Heart left ventricle (tissue), 16 donors: ENCODE measurements around the gene GPC2. TPM values are rescaled to one million over a fixed set of nuclear protein-coding genes. Genes with fewer than 3 reads are reported as not detected.

Experiments
- ATAC-seq, 4 donors: fragments of 200-7000 bp; cut with Tn5 transposase; one replicate each; pipeline ENCODE4 v1.9.1; 2020 to 2022; ENCODE audit warnings: moderate library complexity in 4 of 4, mild to moderate bottlenecking in 3 of 4, moderate number of reproducible peaks in 1 of 4
- DNase-seq, 5 donors: peaks; one replicate each; pipeline ENCODE4 v3.0.0-alpha.2; 2020
- H3K27ac ChIP-seq, 12 donors: fragments of 200-600 bp; sonication (generic) in 4 of 12; one replicate each; pipeline versions ENCODE4 v1.5.0 to v1.8.0; 2016 to 2022; ENCODE audit warnings: mild to moderate bottlenecking in 2 of 12
- H3K27me3 ChIP-seq, 9 donors: fragments of 200-600 bp; sonication (generic) in 2 of 9; one replicate each; pipeline versions ENCODE4 v1.5.1 to v1.8.0; 2016 to 2022; ENCODE audit warnings: mild to moderate bottlenecking in 3 of 9
- H3K36me3 ChIP-seq, 9 donors: fragments of 200-600 bp; sonication (generic) in 2 of 9; one replicate each; pipeline versions ENCODE4 v1.5.0 to v1.8.0; 2018 to 2022; ENCODE audit warnings: mild to moderate bottlenecking in 2 of 9
- H3K4me1 ChIP-seq, 12 donors: fragments of 200-600 bp; sonication (generic) in 4 of 12; one replicate each; pipeline versions ENCODE4 v1.5.0 to v1.8.0; 2016 to 2022; ENCODE audit warnings: mild to moderate bottlenecking in 3 of 12
- H3K4me3 ChIP-seq, 12 donors: fragments of 200-600 bp; sonication (generic) in 4 of 12; one replicate each; pipeline versions ENCODE4 v1.5.0 to v1.8.0; 2017 to 2022; ENCODE audit warnings: mild to moderate bottlenecking in 9 of 12, moderate library complexity in 4 of 12
- H3K9me3 ChIP-seq, 12 donors: fragments of 200-600 bp; sonication (generic) in 4 of 12; one replicate each; pipeline versions ENCODE4 v1.5.0 to v1.8.0; 2016 to 2022; ENCODE audit warnings: mild to moderate bottlenecking in 1 of 12
- CTCF ChIP-seq, 12 donors: fragments of 200-600 bp; sonication (generic) in 4 of 12; IDR thresholded peaks; one replicate each; pipeline versions ENCODE4 v1.5.0 to v1.8.0; 2018 to 2022; ENCODE audit warnings: antibody characterized with exemption in 12 of 12, mild to moderate bottlenecking in 5 of 12
- POLR2A ChIP-seq, 2 donors: fragments of 450-650 bp; IDR thresholded peaks; one replicate each; pipeline ENCODE4 v1.6.1; 2017; ENCODE audit warnings: antibody characterized with exemption in 2 of 2, mild to moderate bottlenecking in 2 of 2, moderate library complexity in 2 of 2
- WGBS, 4 donors: extraction: QIAGEN DNeasy Blood & Tissue Kit in 2 of 4; methylation state at CpG; one replicate each; pipeline versions ENCODE4 v1.1.5 to v1.1.7; 2013 to 2018; 5-methylcytosine and 5-hydroxymethylcytosine counted together
- intact Hi-C, 10 donors: fragments of 100-400 bp; cut with DNase I; formaldehyde crosslinking; loops; one replicate each; pipeline versions ENCODE4 v1.11.1 to v1.14.2; 2022
- polyA plus RNA-seq, 2 donors: library from polyadenylated mRNA; stranded (reverse); fragments of 200-250 nt; gene quantifications; one replicate each; pipeline ENCODE4 v1.2.3, GENCODE V29; 2013
- total RNA-seq, 9 donors: library from RNA; depleted of rRNA in 2 of 9; stranded (reverse); fragments of >200 nt in 2 of 9; fragmentation: NEBNext Ultra II Directional in 3 of 9; extraction: Animal tissue kit (Norgen Biotek cat#: 25700) in 3 of 9; gene quantifications; one replicate each; pipeline versions ENCODE4 v1.1.0 to v1.2.4, GENCODE V29; 2016 to 2023
- donor health status: ischemic (EF 13 %, LVEDD 7.1; RV severe dilation, severe dysfunction).
- donor health status: healthy with polysubstance abuse.
- donor health status: DM: no; HTN: yes; CAD: no.
- donor health status: DM: no; HTN: no; CAD: no.
- donor health status: ischemic (EF 25% LVEDD 6.9; RV normal size, moderate dysfunction).
- donor health status: ischemic (EF 25% LVEDD 5.7; RV mildly dilated, moderate dysfunction).
- donor health status: healthy.
- donor health status: DM: yes; HTN: yes; CAD: no.
- donor health status: ischemic (EF 35%, LVEDD 5.7; RV mildly dilated, moderate dysfunction).
- donor health status: nonischemic (EF 11% LVEDD 7.7; RV severe dilation, severe dysfunction).
- donor health status: DM: yes; HTN: yes; CAD: no.
- donor health status: PGD.
- donor health status: ischemic (EF 29% LVEDD 5.4; RV normal size, mild dysfunction).
- donor health status: nonischemic (EF 23%, LVEDD 6.1; RV moderate dilation, normal function).

Gene GPC2
- total and polyA plus RNA-seq, 11 donors = 0.27 to 1.1 (median 0.50) TPM; not detected in 2

- 59 to 74% (median 72%) methylated on average over 15 to 30 of the region's 30 CpGs for WGBS, 4 donors
- intact Hi-C loops = no loop called here
- H3K27ac ChIP-seq = no peak overlapping the region
- H3K27me3 ChIP-seq = no peaks in the 10 kb centered on the region
- H3K9me3 ChIP-seq = no peaks in the 10 kb centered on the region
- no peak for ATAC-seq
- no peak for TF ChIP-seq POLR2A (IDR thresholded peaks at IDR 0.05)
- H3K4me1 ChIP-seq = peaks cover 0 to 72% (median 18%) of the 10 kb centered on the region in 12 donors
- H3K4me3 ChIP-seq = no peak overlapping the region
- peaks cover 0 to 62% (median 38%) of the 10 kb centered on the region in 9 donors for H3K36me3 ChIP-seq
- DNase-seq = no peak
These were observed 22.3 kb downstream of the GPC2 start for GRCh38 chr7:100154651-100155491.

- intact Hi-C loops = no loop called here
- H3K36me3 ChIP-seq = peaks cover 0 to 62% (median 38%) of the 10 kb centered on the region in 9 donors
- H3K9me3 ChIP-seq = no peaks in the 10 kb centered on the region
- H3K27me3 ChIP-seq = no peaks in the 10 kb centered on the region
- DNase-seq = no peak
- no peak overlapping the region for H3K4me3 ChIP-seq
- WGBS, 4 donors = 79 to 82% (median 80%) methylated on average over 13 to 16 of the region's 16 CpGs
- no peak overlapping the region for H3K27ac ChIP-seq
- no peak for ATAC-seq
- H3K4me1 ChIP-seq = peaks cover 0 to 74% (median 24%) of the 10 kb centered on the region in 12 donors
- TF ChIP-seq CTCF (IDR thresholded peaks at IDR 0.05) (no peak), POLR2A (IDR thresholded peaks at IDR 0.05) (no peak)
These were observed 23.3 kb downstream of the GPC2 start for GRCh38 chr7:100153708-100154535.

- Histone ChIP-seq H3K4me1 (peaks cover 0 to 75% (median 23%) of the 10 kb centered on the region in 12 donors), H3K4me3 (no peak overlapping the region), H3K36me3 (peaks cover 0 to 62% (median 38%) of the 10 kb centered on the region in 9 donors), H3K27ac (peak overlapping the region in 1 of 12 donors; percentile 66), H3K27me3 (no peaks in the 10 kb centered on the region), H3K9me3 (no peaks in the 10 kb centered on the region)
- intact Hi-C loops = no loop called here
- DNase-seq = no peak
- TF ChIP-seq CTCF (IDR thresholded peaks at IDR 0.05) = no peak
- TF ChIP-seq POLR2A (IDR thresholded peaks at IDR 0.05) = no peak
- 88 to 91% (median 89%) methylated on average over 18 of the region's 18 CpGs for WGBS, 4 donors
- no peak for ATAC-seq
These were observed 24.1 kb downstream of the GPC2 start for GRCh38 chr7:100152937-100153666.

GRCh38 chr7:100152404-100152803 lies 24.8 kb downstream of the GPC2 start:
- no peak for DNase-seq
- no peaks in the 10 kb centered on the region for H3K9me3 ChIP-seq
- TF ChIP-seq CTCF (IDR thresholded peaks at IDR 0.05) = no peak
- TF ChIP-seq POLR2A (IDR thresholded peaks at IDR 0.05) = no peak
- intact Hi-C loops = no loop called here
- no peak overlapping the region for H3K4me3 ChIP-seq
- H3K36me3 ChIP-seq = peaks cover 0 to 62% (median 38%) of the 10 kb centered on the region in 9 donors
- no peak for ATAC-seq
- H3K27me3 ChIP-seq = no peaks in the 10 kb centered on the region
- H3K27ac ChIP-seq = peak overlapping the region in 1 of 12 donors; percentile 66
- H3K4me1 ChIP-seq = peaks cover 0 to 75% (median 19%) of the 10 kb centered on the region in 12 donors
